Fibroblast of pulmonary artery (primary cell): ENCODE data around the gene MUC20.

Experiments used
- DNase-seq: peaks from one replicate; pipeline ENCODE4 v3.0.0-alpha.2; 2010; ENCODE audit warnings: low read depth
- H3K4me3 ChIP-seq: replicated peaks from 2 replicates; pipeline ENCODE4 v1.5.1; 2011; ENCODE audit warnings: low read depth, mild to moderate bottlenecking, control low read depth, low read length, moderate library complexity
- CTCF ChIP-seq: IDR thresholded peaks from 2 replicates; pipeline ENCODE4 v1.5.1; 2011; ENCODE audit warnings: mild to moderate bottlenecking, control low read depth, low read length, inconsistent platforms; ENCODE audit errors: missing control alignments

The MUC20 gene

GRCh38 chr3:195754906-195755305 is 34.1 kb downstream of the MUC20 start:
- TF ChIP-seq CTCF, result no peak
- H3K4me3 ChIP-seq, result no peak overlapping the region
- no peak for DNase-seq

- no peak for DNase-seq
- TF ChIP-seq CTCF, result no peak
- H3K4me3 ChIP-seq, result no peak overlapping the region
Observed at GRCh38 chr3:195755391-195755790, 34.6 kb downstream of the MUC20 start.

- no peak for DNase-seq
- no peak overlapping the region for H3K4me3 ChIP-seq
- no peak for TF ChIP-seq CTCF
Observed at GRCh38 chr3:195755791-195756676, 35.3 kb downstream of the MUC20 start.

GRCh38 chr3:195757438-195757770 is 36.6 kb downstream of the MUC20 start:
- no peak for TF ChIP-seq CTCF

GRCh38 chr3:195757827-195758226 is 37.0 kb downstream of the MUC20 start:
- TF ChIP-seq CTCF, result no peak
- no peak overlapping the region for H3K4me3 ChIP-seq
- no peak for DNase-seq

More at GRCh38 chr3:195757438-195757770, 36.6 kb downstream of the MUC20 start:
- DNase-seq, result no peak
- no peak overlapping the region for H3K4me3 ChIP-seq

- DNase-seq, result no peak
- no peak for TF ChIP-seq CTCF
- H3K4me3 ChIP-seq, result no peak overlapping the region
Observed at GRCh38 chr3:195758721-195759353, 38.1 kb downstream of the MUC20 start.
